Right ventricle myocardium superior (tissue), 1 donor: ENCODE measurements around the gene RPS6KL1. TPM values are rescaled to one million over a fixed set of nuclear protein-coding genes. Genes with fewer than 3 reads are reported as not detected.
A peak's percentile ranks its signal among the peaks of the same experiment; 100 is the strongest.

Experiments used
- ATAC-seq: fragments of 200-7000 bp; cut with Tn5 transposase; one replicate; pipeline ENCODE4 v1.9.1; 2020; ENCODE audit warnings: mild to moderate bottlenecking; ENCODE audit not compliant: poor library complexity
- DNase-seq: peaks from one replicate; pipeline ENCODE4 v3.0.0-alpha.2; 2020
- intact Hi-C: fragments of 100-400 bp; cut with DNase I; formaldehyde crosslinking; loops from one replicate; pipeline ENCODE4 v1.11.2; 2022
- long read RNA-seq: library from polyadenylated mRNA; unstranded; transcript quantifications from one replicate; pipeline ENCODE4 v2.0.0, GENCODE V29; 2021
- total RNA-seq: library from RNA; stranded (reverse); fragmentation: NEBNext Ultra II Directional; extraction: Animal tissue kit (Norgen Biotek cat#: 25700); gene quantifications from one replicate; pipeline ENCODE4 v1.2.1, GENCODE V29; 2021
- donor health status: DM: no; HTN: yes; CAD: no; lungs with severe emphysema.

The RPS6KL1 gene
- 16.8 TPM for total RNA-seq
- long read RNA-seq, transcript RPS6KL1-216 (12 exons, 2,425 nt) = major isoform, 8 of 41 reads
- long read RNA-seq, partial matches to known transcripts = 3 of 41 reads
- long read RNA-seq, other reads (novel, unspliced or antisense) = 30 of 41 reads

DNA sequence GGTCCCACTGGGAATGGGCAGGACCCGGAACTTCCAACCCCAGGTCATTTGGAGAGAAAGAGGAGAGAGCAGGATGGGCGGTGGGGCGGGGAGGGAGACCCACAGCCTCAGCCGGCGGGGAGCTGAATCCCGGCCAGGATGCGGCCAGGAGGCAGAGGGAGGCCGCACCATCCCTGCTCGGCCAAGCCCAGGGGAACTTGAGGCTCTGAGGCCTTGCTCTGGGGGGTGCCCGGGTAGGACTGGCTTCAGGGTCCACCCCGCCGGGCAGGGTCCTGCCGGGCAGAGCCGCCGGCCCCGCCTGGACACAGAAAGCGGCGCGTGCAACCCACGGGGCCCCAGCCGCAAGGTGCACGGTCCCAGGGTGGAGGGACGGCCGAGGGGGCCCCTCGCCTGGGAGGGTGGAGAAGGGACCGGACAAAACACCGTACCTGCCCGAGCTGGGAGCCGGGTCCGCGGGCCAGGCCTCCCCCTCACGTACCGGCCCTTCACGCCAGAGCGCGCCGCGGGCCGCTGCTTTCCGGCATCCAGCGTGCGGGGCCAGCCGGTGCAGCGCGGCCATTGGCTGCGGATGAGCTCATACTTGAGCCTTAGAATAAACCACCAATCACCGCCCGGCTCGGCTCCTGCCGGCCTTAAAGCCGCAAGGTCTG lies at the start of gene RPS6KL1:
Gene RPS6KL1 (minus strand): TSS at position 509 of the 650 bp plus-strand sequence. CDS start 1,719 bp downstream, outside the sequence.
- ATAC-seq (peak; percentile 98), DNase-seq (peak; percentile 91)
- intact Hi-C loops = no loop called here

DNA sequence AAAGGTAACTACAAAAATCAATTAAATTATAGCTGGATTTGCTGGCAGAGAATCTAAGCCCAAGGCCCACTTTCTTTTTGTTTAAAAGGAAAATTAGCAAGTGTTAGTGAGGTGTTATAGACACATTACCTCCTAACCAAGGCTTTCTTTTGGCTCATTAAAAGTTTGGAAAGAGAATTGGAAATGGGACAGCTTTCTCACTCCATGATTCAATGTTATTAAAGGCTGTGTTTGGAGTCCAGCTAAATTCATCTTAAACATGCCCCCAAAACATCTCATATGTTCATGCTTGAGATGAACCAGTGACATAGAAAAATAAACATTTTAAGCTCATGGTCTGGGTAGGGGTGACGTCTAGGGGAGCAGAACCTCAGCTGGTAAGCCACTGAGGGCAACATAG lies 45.8 kb upstream of the RPS6KL1 start:
- DNase-seq (no peak), ATAC-seq (no peak)
- intact Hi-C loops = no loop called here

GRCh38 chr14:74965486-74966153 lies 42.6 kb upstream of the RPS6KL1 start:
- intact Hi-C loops = no loop called here
- DNase-seq (no peak), ATAC-seq (no peak)

GRCh38 chr14:74964787-74965485 lies 41.9 kb upstream of the RPS6KL1 start:
- DNase-seq (no peak), ATAC-seq (no peak)
- intact Hi-C loops = no loop called here

- intact Hi-C loops = no loop called here
- ATAC-seq (peak; percentile 82), DNase-seq (no peak)
Measured at GRCh38 chr14:74963705-74964271, 40.7 kb upstream of the RPS6KL1 start.

DNA sequence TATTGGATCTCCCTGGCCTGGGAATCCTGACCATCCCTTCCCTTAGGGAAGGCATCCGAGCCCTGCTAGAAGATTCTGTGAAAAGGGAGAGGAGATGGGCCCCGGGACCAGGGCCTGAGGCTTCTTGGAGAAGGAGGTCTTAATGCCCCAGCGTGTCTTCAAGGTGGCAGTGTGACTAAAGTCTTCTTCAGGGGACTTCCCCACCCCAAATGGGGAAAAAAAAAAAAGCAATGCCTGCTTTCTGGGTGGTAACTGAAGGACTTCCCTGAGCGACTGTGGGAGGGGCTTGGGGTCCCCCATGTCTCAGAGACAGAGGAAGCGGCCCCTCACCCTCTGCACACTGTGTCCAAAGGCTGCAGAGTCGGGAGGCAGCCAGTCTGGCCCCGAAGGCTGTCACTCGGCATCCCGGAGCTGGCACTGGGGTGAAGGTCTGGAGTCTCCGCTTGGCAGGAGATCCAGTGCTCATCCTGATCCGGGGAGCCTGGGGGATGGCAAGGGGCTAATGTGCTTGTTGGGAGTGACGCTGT lies 40.2 kb upstream of the RPS6KL1 start:
- ATAC-seq = no peak
- DNase-seq = no peak
- intact Hi-C loops = no loop called here

DNA sequence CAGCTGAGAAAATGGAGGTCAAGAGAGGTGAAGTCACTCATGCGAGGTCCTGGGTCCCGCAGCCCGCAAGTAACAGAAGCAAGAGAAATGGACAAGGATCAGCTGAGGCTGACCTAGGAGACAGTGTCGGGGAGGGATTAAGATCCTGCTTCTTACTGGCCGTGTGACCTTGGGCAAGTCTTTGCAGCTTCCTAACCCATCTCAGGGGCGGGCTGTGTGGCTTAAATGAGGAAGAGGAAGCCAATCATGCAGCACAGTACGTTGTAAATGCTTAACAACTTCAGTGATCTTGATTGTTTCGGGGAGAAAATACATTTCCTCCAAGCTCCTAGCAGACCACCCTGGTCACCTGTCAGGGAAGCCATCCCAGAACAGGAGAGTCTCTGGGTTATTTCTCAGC lies 39.4 kb upstream of the RPS6KL1 start:
- DNase-seq = no peak

GRCh38 chr14:74962046-74962445 lies 39.0 kb upstream of the RPS6KL1 start:
- intact Hi-C loops = no loop called here

More for the DNA sequence above, 39.4 kb upstream of the RPS6KL1 start:
- intact Hi-C loops = no loop called here
- ATAC-seq = no peak

GRCh38 chr14:74961238-74961911 lies 38.3 kb upstream of the RPS6KL1 start:
- intact Hi-C loops = no loop called here
- DNase-seq = no peak
- ATAC-seq = no peak

More at GRCh38 chr14:74962046-74962445, 39.0 kb upstream of the RPS6KL1 start:
- no peak for DNase-seq
- no peak for ATAC-seq

- intact Hi-C loops = no loop called here
- DNase-seq = no peak
- ATAC-seq = no peak
Measured at GRCh38 chr14:74960736-74961135, 37.7 kb upstream of the RPS6KL1 start.

DNA sequence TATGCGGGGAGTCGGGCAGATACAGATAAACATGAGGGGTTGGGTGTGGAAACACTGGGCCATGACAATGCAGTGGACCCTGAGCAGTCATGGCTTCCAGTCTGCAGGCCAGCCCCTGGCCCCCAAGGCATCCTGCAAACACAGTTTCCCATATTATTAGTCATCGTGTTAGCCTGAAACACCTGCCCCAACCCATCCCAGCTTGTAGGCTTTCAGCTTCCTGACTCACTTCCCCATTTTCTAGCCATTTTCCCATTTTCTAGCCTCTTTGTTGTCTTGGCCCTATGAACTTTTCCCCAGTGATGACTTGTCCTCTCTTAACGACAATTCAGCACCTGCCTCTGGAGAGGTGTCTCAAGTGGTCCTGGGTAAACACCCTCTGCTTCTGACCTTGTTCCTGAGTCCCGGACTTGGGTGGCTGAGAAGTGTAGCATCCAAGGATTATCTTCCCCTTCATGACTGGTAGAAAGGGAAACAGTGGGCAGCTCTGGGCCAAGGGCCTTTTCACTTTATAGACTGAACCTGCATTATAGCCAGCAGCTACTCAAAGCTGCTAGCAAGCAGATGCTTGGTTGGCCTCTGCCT lies 36.6 kb upstream of the RPS6KL1 start:
- DNase-seq (no peak), ATAC-seq (no peak)
- intact Hi-C loops = no loop called here

DNA sequence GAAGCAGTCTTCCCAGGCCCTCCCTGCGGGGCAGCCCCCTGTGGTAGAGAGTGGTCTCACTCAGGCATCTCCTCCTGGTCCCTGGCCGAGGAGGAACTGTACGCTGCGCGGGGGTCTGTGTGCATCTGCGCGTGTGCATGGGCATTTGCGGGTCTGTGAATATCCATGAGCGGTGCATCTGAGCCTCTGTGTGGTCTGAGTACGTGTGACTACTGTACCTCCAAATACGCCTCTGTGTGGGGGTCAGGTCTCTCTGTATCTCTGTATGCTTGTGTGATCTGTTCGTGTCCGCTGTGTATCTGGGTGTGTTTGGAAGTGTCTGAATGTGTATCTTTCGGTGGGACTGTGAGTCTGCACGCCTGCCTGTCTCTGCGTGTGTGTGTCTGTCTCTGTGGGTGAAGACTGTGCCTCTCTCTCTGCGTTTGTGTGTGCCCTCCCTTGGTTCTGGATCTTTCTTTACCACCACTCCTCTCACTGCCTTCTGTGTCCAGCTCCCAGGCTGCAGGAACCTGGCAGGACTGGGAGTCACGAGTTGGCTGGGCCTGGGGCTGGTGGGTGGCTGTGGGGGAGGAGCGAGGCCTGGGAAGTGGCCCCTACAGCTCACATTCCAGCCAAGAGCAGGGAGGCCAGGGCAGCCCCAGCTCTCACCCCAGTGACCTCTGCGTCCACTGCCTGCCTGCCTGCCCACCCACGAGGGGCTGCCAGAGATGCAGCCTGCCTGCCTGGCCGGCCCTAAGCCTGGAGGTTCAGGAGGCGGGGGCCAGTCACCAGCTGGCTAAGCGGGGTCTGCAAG lies 33.4 kb upstream of the RPS6KL1 start:
- ATAC-seq (no peak), DNase-seq (no peak)
- intact Hi-C loops = no loop called here

DNA sequence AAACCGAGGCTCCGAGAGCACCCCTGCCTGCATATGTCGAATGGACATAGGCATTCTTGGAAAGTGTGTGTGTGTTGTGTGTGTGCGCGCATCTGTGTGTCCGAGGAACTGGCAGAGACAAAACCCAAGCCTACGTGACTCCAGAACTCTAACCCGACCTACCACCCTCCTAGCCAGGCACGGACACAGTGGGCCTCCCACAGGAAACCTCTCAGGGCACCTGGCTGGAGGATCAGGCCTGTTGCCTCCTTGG lies 32.9 kb upstream of the RPS6KL1 start:
- intact Hi-C loops = no loop called here
- DNase-seq = no peak
- ATAC-seq = no peak

- ATAC-seq (peak; percentile 91), DNase-seq (peak; percentile 84)
- intact Hi-C loops = no loop called here
Measured at GRCh38 chr14:74955229-74956026, 32.4 kb upstream of the RPS6KL1 start, which contains the start of gene PGF. Gene PGF (minus strand): TSS chr14:74955597. CDS start chr14:74955242, 355 bp downstream.

DNA sequence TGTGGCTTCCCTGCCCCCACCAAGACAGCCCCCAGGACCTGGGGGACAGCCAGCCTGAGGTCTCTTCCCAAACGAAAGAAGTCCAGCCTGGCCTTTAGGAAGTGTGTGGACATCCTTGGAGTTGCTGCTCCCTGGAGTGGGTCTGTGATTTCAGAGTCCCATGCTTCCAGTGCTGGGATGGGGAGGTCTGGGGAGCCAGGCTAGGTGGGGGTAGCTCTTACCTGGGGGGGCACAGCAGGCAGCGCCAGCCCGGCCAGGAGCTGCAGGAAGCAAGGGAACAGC lies 31.8 kb upstream of the RPS6KL1 start:
- peak; percentile 11 for ATAC-seq
- intact Hi-C loops = no loop called here
- DNase-seq = no peak

- no peak for ATAC-seq
- peak; percentile 64 for DNase-seq
Measured at GRCh38 chr14:74954232-74954946, 31.3 kb upstream of the RPS6KL1 start.

More at GRCh38 chr14:74954232-74954946, 31.3 kb upstream of the RPS6KL1 start:
- intact Hi-C loops = no loop called here
